GM23338 (cell line): Measurements from ENCODE around the gene CBX2. TPM values are rescaled to one million over a fixed set of nuclear protein-coding genes. Genes with fewer than 3 reads are reported as not detected.

Source experiments
- ATAC-seq: fragments of 200-7000 bp; cut with Tn5 transposase; 3 replicates; pipeline ENCODE4 v1.9.1; 2020
- DNase-seq: peaks from one replicate; pipeline ENCODE4 v3.0.0-alpha.2; 2015; ENCODE audit warnings: low spot score
- H2AFZ ChIP-seq: fragments of 200-600 bp; sonication (generic); 2 replicates; pipeline ENCODE4 v1.8.0; 2016; ENCODE audit warnings: antibody characterized with exemption, mild to moderate bottlenecking, moderate library complexity
- H3F3A ChIP-seq: fragments of 200-600 bp; sonication (generic); replicated peaks from 2 replicates; pipeline ENCODE4 v1.8.0; 2017; ENCODE audit warnings: antibody characterized with exemption, mixed run types, low read depth
- H3K27ac ChIP-seq: fragments of 200-600 bp; sonication (generic); 2 replicates; pipeline ENCODE4 v1.6.1; 2016; ENCODE audit warnings: low read depth
- H3K27me3 ChIP-seq: fragments of 200-600 bp; sonication (generic); 2 replicates; pipeline ENCODE4 v1.8.0; 2016; ENCODE audit warnings: mild to moderate bottlenecking, mixed run types, moderate library complexity; ENCODE audit not compliant: insufficient read depth
- H3K36me3 ChIP-seq: fragments of 200-600 bp; sonication (generic); 2 replicates; pipeline ENCODE4 v1.8.0; 2016; ENCODE audit warnings: mild to moderate bottlenecking; ENCODE audit not compliant: insufficient read depth
- H3K4me1 ChIP-seq: fragments of 200-600 bp; sonication (generic); 2 replicates; pipeline ENCODE4 v1.8.0; 2016; ENCODE audit warnings: mild to moderate bottlenecking, moderate library complexity; ENCODE audit not compliant: insufficient read depth
- H3K4me2 ChIP-seq: fragments of 200-600 bp; sonication (generic); 2 replicates; pipeline ENCODE4 v1.7.1; 2017; ENCODE audit warnings: mixed run types
- H3K4me3 ChIP-seq: fragments of 200-600 bp; sonication (generic); 2 replicates; pipeline ENCODE4 v1.6.1; 2016; ENCODE audit warnings: mixed run types
- H3K79me2 ChIP-seq: fragments of 200-600 bp; sonication (generic); replicated peaks from 2 replicates; pipeline ENCODE4 v1.8.0; 2017; ENCODE audit warnings: mild to moderate bottlenecking; ENCODE audit not compliant: insufficient read depth
- H3K9me2 ChIP-seq: fragments of 200-600 bp; sonication (generic); 2 replicates; pipeline ENCODE4 v1.8.0; 2017; ENCODE audit not compliant: insufficient read depth
- H4K20me1 ChIP-seq: fragments of 200-600 bp; sonication (generic); replicated peaks from 2 replicates; pipeline ENCODE4 v1.8.0; 2017; ENCODE audit warnings: mild to moderate bottlenecking; ENCODE audit not compliant: insufficient read depth
- H3K27ac Mint-ChIP-seq: 2 replicates; pipeline ENCODE4 v1.8.0; 2020; ENCODE audit warnings: inconsistent platforms, mild to moderate bottlenecking, moderate library complexity, mixed read lengths
- H3K27me3 Mint-ChIP-seq: 3 replicates; pipeline ENCODE4 v1.8.0; 2022; ENCODE audit warnings: low read depth, mild to moderate bottlenecking, moderate library complexity, mixed read lengths, inconsistent platforms; ENCODE audit not compliant: insufficient read depth, poor library complexity
- H3K36me3 Mint-ChIP-seq: 3 replicates; pipeline ENCODE4 v1.8.0; 2021; ENCODE audit warnings: low read depth, mild to moderate bottlenecking, inconsistent platforms, moderate library complexity, mixed read lengths
- H3K4me1 Mint-ChIP-seq: 3 replicates; pipeline ENCODE4 v1.8.0; 2020; ENCODE audit warnings: mild to moderate bottlenecking, inconsistent platforms, mixed read lengths
- H3K4me3 Mint-ChIP-seq: 3 replicates; pipeline ENCODE4 v1.8.0; 2021; ENCODE audit warnings: moderate library complexity, mild to moderate bottlenecking, inconsistent platforms, mixed read lengths
- H3K9me3 Mint-ChIP-seq: 3 replicates; pipeline ENCODE4 v1.8.0; 2020; ENCODE audit warnings: moderate library complexity, mild to moderate bottlenecking, inconsistent platforms, mixed read lengths
- CREB1 ChIP-seq: fragments of 250-450 bp; sonication (Bioruptor Pico); IDR thresholded peaks from 2 replicates; pipeline ENCODE4 v1.5.0; 2020; ENCODE audit warnings: low read depth, mild to moderate bottlenecking, moderate library complexity
- EZH2 ChIP-seq: fragments of 200-600 bp; sonication (generic); IDR thresholded peaks from one replicate; pipeline ENCODE4 v1.8.0; 2017; ENCODE audit warnings: antibody characterized with exemption, mild to moderate bottlenecking, low read depth; ENCODE audit not compliant: unreplicated experiment
- EZH2phosphoT487 ChIP-seq: fragments of 200-600 bp; sonication (generic); IDR thresholded peaks from one replicate; pipeline ENCODE4 v1.8.1; 2018; ENCODE audit warnings: antibody characterized with exemption; ENCODE audit not compliant: unreplicated experiment
- JUNB ChIP-seq: IDR thresholded peaks from one replicate; pipeline ENCODE4 v1.6.1; 2016; ENCODE audit warnings: antibody characterized with exemption; ENCODE audit not compliant: unreplicated experiment
- NANOG ChIP-seq: IDR thresholded peaks from 2 replicates; pipeline ENCODE4 v1.6.1; 2016; ENCODE audit warnings: antibody characterized with exemption, borderline replicate concordance
- POLR2AphosphoS5 ChIP-seq: IDR thresholded peaks from 2 replicates; pipeline ENCODE4 v1.6.1; 2016; ENCODE audit warnings: antibody characterized with exemption, low read depth
- STAT1 ChIP-seq: IDR thresholded peaks from one replicate; pipeline ENCODE4 v1.6.1; 2016; ENCODE audit warnings: antibody characterized with exemption; ENCODE audit not compliant: unreplicated experiment
- ZNF114 ChIP-seq: fragments of 250-450 bp; sonication (Bioruptor Pico); IDR thresholded peaks from 2 replicates; pipeline ENCODE4 v1.5.0; 2020; ENCODE audit warnings: mild to moderate bottlenecking, moderate library complexity
- ZNF331 ChIP-seq: fragments of 250-450 bp; sonication (Bioruptor Pico); IDR thresholded peaks from 2 replicates; pipeline ENCODE4 v1.5.0; 2020; ENCODE audit warnings: low read depth, mild to moderate bottlenecking, moderate library complexity
- polyA plus RNA-seq: library from polyadenylated mRNA; unstranded; fragments of >200 nt; fragmentation: Nextera tagmentation; extraction: Ambion mirVana; gene quantifications from 2 replicates; pipeline ENCODE4 v1.2.1, GENCODE V29; 2016
- total RNA-seq: library from RNA; depleted of rRNA; stranded (reverse); fragments of >200 nt; shearing (Covaris generic); gene quantifications from 2 replicates; pipeline ENCODE4 v1.2.3, GENCODE V29; 2014
- TF ChIP-seq, protein P1 (sequence below): IDR thresholded peaks from 2 replicates; pipeline ENCODE4 v1.6.1; 2016; ENCODE audit warnings: antibody characterized with exemption
- TF ChIP-seq, protein P2 (sequence below): IDR thresholded peaks from one replicate; pipeline ENCODE4 v1.6.1; 2018; ENCODE audit warnings: antibody characterized with exemption; ENCODE audit not compliant: unreplicated experiment

The CBX2 gene
- total and polyA plus RNA-seq, 2 experiments from 2014 or later, result 26.6 to 114 TPM

DNA sequence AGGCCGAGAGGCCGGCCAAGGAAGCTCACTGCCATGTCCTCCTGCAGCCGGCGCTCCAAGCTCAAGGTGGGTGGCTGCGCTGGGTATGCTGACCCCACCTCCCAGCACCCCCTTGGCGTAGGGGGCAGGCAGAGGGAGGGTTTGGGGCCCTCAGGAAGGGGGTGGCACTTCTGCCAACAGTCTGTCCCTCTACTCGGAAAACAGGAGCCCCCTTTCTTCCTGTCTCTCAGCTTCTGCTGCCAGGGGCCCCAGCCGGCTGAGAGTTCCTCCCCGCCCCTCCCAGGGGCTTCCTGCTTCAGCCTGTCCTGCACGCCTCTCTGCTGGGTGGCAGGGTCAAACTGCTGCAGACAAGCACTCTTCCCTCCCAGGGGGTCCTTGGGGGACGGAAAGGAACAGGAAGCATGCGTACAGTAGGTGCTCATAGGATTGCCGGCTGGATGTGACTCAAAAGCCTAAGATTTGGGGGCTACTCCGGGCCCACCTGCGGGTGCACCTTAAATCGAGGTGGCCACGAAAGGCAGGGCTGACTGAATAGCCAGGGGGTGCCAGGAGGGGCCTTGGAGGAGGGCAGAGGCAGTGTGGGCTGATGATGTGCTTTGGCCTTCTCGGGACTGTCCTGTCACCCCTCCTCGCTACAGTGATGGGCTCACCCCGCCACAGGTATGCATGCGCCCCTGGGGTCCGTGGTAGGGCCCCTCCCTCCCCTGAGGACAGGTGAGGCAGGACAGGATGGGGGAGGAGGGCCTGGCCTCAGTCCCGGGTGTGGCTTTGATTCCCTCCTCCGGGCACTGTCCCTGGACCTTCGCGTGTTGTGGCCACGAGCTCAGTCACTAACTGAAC lies 4.0 kb downstream of the CBX2 start:
- H2AFZ ChIP-seq, result no peak overlapping the region
- H3K4me3 Mint-ChIP-seq, result no peak overlapping the region
- no peak for DNase-seq
- no peak overlapping the region for H3K4me2 ChIP-seq
- H3K27me3 Mint-ChIP-seq, result peaks cover 51% of the 10 kb centered on the region
- no peak overlapping the region for H3K27ac Mint-ChIP-seq
- H3K36me3 ChIP-seq, result peaks cover 8% of the 10 kb centered on the region
- H3K4me1 Mint-ChIP-seq, result peaks cover 46% of the 10 kb centered on the region
- no peaks in the 10 kb centered on the region for H3K9me2 ChIP-seq
- H3K4me1 ChIP-seq, result peaks cover 17% of the 10 kb centered on the region
- H3K4me3 ChIP-seq, result no peak overlapping the region
- TF ChIP-seq NANOG (no peak), POLR2AphosphoS5 (no peak), ZNF331 (CRISPR knock-in tag) (no peak), CREB1 (CRISPR knock-in tag) (no peak), ZNF114 (no peak), EZH2phosphoT487 (no peak), EZH2 (no peak), JUNB (no peak)
- TF ChIP-seq, protein P1, sequence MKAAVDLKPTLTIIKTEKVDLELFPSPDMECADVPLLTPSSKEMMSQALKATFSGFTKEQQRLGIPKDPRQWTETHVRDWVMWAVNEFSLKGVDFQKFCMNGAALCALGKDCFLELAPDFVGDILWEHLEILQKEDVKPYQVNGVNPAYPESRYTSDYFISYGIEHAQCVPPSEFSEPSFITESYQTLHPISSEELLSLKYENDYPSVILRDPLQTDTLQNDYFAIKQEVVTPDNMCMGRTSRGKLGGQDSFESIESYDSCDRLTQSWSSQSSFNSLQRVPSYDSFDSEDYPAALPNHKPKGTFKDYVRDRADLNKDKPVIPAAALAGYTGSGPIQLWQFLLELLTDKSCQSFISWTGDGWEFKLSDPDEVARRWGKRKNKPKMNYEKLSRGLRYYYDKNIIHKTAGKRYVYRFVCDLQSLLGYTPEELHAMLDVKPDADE, result no peak
- TF ChIP-seq, protein P2, sequence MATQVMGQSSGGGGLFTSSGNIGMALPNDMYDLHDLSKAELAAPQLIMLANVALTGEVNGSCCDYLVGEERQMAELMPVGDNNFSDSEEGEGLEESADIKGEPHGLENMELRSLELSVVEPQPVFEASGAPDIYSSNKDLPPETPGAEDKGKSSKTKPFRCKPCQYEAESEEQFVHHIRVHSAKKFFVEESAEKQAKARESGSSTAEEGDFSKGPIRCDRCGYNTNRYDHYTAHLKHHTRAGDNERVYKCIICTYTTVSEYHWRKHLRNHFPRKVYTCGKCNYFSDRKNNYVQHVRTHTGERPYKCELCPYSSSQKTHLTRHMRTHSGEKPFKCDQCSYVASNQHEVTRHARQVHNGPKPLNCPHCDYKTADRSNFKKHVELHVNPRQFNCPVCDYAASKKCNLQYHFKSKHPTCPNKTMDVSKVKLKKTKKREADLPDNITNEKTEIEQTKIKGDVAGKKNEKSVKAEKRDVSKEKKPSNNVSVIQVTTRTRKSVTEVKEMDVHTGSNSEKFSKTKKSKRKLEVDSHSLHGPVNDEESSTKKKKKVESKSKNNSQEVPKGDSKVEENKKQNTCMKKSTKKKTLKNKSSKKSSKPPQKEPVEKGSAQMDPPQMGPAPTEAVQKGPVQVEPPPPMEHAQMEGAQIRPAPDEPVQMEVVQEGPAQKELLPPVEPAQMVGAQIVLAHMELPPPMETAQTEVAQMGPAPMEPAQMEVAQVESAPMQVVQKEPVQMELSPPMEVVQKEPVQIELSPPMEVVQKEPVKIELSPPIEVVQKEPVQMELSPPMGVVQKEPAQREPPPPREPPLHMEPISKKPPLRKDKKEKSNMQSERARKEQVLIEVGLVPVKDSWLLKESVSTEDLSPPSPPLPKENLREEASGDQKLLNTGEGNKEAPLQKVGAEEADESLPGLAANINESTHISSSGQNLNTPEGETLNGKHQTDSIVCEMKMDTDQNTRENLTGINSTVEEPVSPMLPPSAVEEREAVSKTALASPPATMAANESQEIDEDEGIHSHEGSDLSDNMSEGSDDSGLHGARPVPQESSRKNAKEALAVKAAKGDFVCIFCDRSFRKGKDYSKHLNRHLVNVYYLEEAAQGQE, result no peak
- peaks cover 43% of the 10 kb centered on the region for H4K20me1 ChIP-seq
- H3F3A ChIP-seq, result peaks cover 16% of the 10 kb centered on the region; the same call in 1 of the 2 replicates
- peaks cover 2% of the 10 kb centered on the region; the same call in 1 of the 2 replicates for H3K27me3 ChIP-seq
- H3K27ac ChIP-seq, result no peak overlapping the region
- H3K79me2 ChIP-seq, result peaks cover 30% of the 10 kb centered on the region
- H3K9me3 Mint-ChIP-seq, result no peaks in the 10 kb centered on the region; the same call in 2 of the 3 replicates
- peaks cover 70% of the 10 kb centered on the region for H3K36me3 Mint-ChIP-seq
- ATAC-seq, result no peak

DNA sequence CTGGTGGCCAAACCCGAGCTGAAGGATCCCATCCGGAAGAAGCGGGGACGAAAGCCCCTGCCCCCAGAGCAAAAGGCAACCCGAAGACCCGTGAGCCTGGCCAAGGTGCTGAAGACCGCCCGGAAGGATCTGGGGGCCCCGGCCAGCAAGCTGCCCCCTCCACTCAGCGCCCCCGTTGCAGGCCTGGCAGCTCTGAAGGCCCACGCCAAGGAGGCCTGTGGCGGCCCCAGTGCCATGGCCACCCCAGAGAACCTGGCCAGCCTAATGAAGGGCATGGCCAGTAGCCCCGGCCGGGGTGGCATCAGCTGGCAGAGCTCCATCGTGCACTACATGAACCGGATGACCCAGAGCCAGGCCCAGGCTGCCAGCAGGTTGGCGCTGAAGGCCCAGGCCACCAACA lies 5.9 kb downstream of the CBX2 start:
- no peaks in the 10 kb centered on the region for H3K9me3 Mint-ChIP-seq
- peaks cover 33% of the 10 kb centered on the region for H3F3A ChIP-seq
- no peak overlapping the region for H3K4me3 ChIP-seq
- peaks cover 54% of the 10 kb centered on the region for H4K20me1 ChIP-seq
- H3K4me1 ChIP-seq, result peaks cover 32% of the 10 kb centered on the region
- H3K4me1 Mint-ChIP-seq, result peaks cover 63% of the 10 kb centered on the region
- H3K27ac Mint-ChIP-seq, result no peak overlapping the region
- H3K27ac ChIP-seq, result no peak overlapping the region
- no peak overlapping the region for H3K4me2 ChIP-seq
- no peak overlapping the region for H2AFZ ChIP-seq
- H3K4me3 Mint-ChIP-seq, result no peak overlapping the region
- DNase-seq (no peak), ATAC-seq (no peak)
- peaks cover 27% of the 10 kb centered on the region for H3K79me2 ChIP-seq
- H3K9me2 ChIP-seq, result no peaks in the 10 kb centered on the region
- peaks cover 22% of the 10 kb centered on the region for H3K27me3 ChIP-seq
- H3K27me3 Mint-ChIP-seq, result peaks cover 62% of the 10 kb centered on the region
- H3K36me3 ChIP-seq, result peaks cover 8% of the 10 kb centered on the region
- peaks cover 68% of the 10 kb centered on the region for H3K36me3 Mint-ChIP-seq
- TF ChIP-seq STAT1 (no peak), EZH2 (no peak), ZNF331 (CRISPR knock-in tag) (no peak), EZH2phosphoT487 (no peak), NANOG (no peak)
- TF ChIP-seq, protein P2, result no peak
